Midbrain (tissue), 1 donor: ENCODE results near the gene PTPRN2.
"Not testable (repeated sequence)": the region's sequence is repeated elsewhere in the genome, so short reads cannot be mapped to it uniquely, and the experiment has no call there.

Experiments
- DNase-seq: peaks from one replicate; lab custom pipeline; 2025; lab: John Stamatoyannopoulos, UW

Gene PTPRN2

GRCh38 chr7:157514306-157514705 lies 1073.3 kb downstream of the PTPRN2 start:
- DNase-seq = no peak

- no peak for DNase-seq
Measured at GRCh38 chr7:157513682-157514081, 1073.9 kb downstream of the PTPRN2 start.

DNA sequence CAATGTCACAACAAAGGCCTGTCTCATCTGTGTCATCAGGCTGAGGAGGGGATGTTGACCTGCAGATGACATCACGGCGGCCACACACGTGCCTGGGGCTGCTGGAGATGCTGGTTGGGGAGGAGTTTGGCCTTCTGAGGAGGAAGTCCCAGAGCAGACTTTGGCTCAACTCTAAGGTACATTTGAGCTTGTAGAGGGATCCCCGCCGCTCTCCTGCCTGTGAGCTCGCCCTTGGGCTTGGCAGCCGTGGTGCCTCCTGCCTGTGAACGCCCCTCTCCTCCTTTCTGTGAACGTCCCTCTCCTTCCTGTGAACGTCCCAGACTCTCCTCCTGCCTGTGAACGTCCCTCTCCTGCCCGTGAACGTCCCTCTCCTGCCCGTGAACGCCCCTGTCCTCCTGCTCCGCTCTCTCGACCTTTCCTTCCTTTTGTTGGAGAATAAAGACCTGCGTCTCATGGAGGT lies 1074.4 kb downstream of the PTPRN2 start:
- DNase-seq = no peak

GRCh38 chr7:157509226-157509625 lies 1078.4 kb downstream of the PTPRN2 start:
- DNase-seq = no peak

DNA sequence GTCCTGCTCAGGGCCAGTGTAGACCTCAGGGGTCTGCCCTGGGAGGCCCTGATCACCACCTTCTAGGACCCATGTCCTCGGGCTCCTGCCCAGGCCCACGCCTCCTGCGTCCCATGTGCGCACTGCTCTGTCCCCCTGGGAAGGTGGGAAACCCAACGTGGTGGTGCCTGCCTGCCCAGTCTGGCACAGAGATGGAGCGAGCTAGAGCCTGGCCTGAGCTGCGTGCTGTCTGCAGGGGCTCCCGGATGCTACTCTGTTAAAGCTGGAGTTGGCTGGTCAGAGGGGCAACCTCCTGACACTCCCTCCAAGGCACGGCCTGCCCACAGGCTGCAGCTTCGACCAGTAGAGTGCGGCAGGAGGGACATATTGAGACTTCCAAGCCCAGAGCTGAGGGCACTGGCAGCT lies 1079.1 kb downstream of the PTPRN2 start:
- no peak for DNase-seq

DNA sequence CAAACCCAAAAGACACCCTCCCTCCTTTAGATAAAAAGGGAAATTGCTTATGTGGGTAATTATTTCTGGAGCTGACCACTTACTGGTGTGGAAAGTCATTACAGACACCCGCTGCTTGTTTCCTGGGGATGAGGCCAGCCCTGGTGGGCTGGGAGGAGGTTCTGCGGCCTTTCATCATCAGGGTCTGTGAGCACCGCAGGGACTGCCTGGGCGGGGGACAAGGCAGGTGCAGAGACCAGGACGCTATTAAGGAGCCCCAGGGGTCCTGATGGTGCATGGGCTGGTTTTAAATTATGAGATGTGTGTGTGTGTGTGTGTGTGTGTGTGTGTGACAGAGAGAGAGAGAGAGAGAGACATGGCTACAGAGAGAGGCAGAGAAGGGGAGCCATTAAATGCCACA lies 1079.6 kb downstream of the PTPRN2 start:
- no peak for DNase-seq

GRCh38 chr7:157506268-157506667 lies 1081.4 kb downstream of the PTPRN2 start:
- DNase-seq = no peak

DNA sequence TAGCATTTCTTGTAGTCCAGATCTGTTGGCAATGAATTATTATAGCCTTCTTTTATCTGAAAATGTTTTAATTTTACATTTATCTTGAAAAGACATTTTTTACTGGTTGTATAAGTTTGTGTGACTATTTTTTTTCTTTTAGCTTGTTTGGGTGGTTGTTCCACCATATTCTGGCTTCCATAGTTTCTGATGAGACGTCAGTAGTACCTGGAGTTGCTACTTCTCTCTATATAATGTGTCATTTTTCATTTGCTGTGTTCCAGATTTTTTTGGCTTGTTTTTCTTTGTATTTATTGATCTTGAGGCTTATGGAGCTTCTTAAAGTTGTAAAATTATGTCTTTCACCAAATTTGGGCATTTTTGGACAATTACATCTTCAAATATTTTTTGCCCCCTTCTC lies 1082.0 kb downstream of the PTPRN2 start:
- no peak for DNase-seq

DNA sequence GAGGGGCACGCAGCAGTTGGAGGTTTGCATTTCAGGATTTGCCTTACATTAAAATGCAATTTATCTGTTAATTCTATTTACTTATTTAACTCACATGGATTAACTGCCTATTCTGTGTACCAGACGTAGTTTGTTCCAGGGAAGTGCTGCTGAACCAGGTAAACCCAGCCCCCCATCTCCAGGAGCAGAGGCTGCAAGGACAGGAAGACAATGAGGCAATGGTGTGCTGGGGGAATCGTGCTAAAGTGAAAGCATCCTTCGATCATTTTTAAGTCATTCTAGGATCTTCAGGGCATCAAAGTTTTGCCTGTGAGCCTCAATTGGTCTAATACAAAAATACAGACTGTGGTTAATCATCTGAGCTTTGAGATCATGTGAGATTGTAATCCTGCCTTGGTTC lies 1084.4 kb downstream of the PTPRN2 start:
- DNase-seq = no peak

DNA sequence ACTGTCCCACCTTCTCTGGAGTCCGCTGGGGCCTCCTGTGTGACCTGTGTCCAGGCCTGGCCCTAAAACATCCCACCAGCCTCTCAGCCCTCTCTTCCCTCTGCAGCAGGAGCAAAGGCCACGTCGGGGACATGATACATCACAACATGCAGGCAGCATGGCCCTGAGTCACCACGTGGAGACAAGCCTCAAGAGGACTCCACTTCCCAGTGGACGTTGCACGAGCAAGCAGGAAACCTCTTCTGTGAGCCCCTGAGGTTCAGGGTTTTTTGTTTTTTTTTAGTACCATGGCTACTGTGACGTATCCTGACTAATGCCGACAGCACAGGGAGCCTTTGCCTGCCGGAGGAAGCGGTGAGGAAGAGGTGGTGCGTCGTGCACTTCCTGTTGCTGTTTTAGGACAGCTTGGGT lies 1084.9 kb downstream of the PTPRN2 start:
- DNase-seq = no peak

DNA sequence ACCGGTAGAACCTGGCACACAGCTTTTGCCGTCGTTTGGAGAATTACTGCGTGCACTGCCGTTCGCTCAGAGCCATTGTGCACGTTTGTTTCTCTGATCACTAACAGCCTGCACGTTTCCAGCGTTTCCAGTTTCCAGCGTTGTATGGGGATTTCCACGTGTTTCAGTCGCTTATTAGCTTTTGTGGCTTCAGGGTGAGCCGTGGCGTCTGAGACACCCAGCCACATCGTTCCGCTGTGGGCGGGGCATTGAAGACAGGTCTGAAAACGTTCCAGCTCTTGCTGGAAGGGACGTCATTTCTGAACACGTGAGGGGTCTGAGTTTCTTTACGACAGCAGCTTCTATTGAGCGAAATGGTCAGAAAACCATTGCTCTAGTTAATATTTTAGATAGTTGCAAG lies 1086.0 kb downstream of the PTPRN2 start:
- no peak for DNase-seq

DNA sequence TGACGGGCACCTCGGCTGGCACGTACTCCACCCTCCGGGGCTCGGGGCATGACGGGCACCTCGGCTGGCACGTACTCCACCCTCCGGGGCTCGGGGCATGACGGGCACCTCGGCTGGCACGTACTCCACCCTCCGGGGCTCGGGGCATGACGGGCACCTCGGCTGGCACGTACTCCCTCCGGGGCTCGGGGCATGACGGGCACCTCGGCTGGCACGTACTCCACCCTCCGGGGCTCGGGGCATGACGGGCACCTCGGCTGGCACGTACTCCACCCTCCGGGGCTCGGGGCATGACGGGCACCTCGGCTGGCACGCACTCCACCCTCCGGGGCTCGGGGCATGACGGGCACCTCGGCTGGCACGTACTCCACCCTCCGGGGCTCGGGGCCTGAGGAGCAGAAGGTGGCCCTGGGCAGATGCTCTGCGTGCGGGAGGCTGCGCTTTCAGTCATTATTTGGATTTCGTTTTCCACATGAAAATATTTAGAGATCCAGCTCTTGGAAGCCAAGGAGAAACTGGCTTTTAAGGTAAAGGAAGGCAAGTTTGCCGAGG lies 1086.6 kb downstream of the PTPRN2 start:
- DNase-seq = not testable (repeated sequence)

DNA sequence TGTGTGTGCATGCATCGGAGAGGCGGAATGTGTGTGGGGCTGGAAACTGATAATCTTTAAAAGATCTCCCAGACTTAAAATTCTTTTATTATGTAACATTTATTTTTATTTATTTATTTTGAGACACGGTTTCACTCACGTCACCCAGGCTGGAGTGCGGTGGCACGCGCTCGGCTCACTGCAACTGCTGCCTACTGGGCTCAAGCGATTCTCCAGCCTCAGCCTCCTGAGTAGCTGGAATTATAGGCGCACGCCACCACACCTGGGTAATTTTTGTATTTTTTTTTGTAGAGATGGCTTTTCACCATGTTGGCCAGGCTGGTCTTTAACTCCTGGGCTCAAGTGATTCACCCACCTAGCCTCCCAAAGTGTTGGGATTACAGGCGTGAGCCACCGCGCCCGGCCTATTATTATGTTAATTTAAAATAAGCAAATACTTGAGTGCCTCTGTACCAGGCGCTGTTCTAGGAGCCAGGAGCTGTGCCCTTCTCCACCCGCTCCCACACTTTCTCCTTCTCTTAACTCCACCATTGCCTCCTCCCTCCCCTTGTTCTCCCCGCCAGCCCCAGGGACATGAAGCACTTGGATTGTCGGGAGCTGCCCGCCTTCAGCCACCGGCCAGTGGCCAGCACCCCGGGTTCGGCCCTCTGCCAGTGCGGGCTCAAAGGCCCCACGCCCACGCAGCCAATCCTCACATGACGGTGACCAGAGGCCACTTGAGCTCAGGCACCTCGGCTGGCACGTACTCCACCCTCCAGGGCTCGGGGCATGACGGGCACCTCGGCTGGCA lies 1087.3 kb downstream of the PTPRN2 start:
- DNase-seq = no peak

DNA sequence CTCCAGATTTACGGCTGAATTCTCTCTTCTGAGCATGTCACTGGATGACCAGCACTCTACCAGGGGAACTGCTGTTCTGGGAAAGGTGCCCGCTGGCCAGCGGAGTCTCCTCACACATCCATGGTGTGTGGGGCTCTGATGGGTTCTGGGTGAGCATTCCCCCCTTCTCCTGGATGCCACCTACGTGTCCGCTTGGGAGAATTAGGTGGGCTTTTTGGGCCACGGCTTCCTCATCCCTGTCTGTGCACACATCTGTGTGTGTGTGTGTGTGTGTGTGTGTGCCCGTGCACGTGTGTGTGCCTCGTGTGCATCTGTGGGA lies 1087.8 kb downstream of the PTPRN2 start:
- no peak for DNase-seq

DNA sequence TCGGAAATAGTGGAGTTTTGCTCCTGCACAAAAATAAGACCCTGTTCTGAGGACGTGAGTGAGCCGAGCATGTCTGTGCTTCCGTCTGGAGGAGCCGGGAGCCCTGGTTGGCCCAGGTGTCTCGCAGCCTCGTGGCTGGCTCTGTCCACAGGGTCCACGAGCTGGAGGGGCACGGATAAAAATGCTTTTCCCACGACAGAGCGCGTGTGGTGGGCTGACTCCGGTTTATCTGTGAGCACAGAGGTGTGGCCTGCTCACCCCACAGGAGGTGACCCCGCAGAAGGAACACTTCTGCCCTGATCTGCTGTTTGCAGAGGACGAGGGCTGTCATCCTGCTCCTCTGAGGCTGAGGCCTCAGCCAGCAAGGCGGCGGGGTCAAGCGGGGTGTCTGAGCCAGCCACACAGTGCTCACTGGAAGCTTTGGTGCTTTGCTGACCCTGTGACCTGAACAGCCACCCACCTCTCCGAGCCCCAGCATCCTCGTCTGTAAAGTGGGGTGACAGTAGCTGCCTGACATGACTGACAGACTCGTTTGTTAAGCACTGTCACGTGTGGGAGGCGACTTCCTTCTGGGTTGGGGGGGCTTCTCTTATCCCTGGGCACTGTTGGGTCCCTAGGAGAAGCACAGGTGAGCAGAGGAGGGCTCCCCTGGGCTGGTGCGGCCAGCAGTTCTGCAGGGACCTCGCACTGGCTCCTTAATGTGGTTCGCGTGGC lies 1088.3 kb downstream of the PTPRN2 start:
- no peak for DNase-seq

DNA sequence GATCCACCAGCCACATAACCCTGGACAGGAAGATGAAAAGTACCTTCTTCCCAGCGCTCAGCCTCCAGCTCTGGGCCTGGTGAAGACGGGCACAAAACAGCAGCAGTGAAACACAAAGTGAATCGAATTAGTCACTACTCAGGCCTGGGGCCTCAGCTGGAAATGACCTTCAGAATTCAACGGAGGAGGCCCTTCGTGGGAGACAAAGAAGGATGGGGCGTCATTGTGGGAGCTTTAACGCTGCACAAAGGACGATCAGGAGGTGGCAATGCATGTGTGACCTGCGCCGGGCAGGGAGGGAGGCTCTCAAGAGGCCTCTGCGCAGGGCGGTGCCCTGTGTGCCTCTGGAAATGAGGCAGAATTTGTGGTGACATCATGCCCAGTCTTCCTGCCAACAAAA lies 1089.0 kb downstream of the PTPRN2 start:
- DNase-seq = no peak

DNA sequence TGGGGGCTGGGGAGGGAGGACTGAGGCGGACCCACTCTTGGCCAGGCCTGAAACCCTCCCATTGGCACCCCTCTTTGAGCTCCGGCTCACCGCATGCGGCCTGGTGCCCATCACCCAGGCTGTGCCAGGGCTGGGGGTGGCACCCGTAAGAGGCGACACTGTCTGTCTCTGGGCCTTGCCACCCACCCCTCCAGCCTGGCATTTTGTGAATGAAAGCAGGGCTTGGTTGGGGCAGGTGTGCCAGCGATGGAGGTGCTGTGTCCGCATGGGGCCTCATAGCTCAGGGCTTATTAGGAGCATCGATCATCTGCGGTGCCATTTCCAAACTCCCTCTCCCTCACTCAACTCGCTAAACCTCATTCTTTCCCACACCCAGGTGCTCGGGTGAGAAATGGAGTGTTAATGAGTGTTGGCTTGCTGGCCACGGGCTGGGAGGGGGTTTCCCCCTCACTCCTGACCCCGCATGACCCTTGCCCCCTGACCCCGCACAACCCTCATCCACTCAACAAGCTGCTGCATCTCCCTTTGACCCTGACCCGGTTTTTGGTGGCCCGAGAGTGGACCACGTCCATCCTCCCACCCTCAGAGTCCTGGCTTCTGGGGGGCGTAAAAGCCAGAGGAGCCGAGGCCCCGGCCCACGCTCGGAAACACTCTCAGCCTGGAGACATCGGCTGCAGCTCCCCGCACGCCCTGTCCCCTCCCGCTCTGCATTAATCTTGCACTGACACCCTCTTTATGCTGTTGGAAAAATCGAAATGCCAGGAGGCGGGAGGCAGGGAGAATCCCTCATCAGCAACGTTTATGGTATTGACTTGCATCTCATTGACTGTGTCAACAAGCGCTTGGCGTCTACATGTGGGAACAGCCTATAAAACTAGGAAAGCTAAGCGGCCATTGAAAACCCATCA lies 1089.6 kb downstream of the PTPRN2 start:
- no peak for DNase-seq

GRCh38 chr7:157497367-157497743 lies 1090.3 kb downstream of the PTPRN2 start:
- DNase-seq = no peak

DNA sequence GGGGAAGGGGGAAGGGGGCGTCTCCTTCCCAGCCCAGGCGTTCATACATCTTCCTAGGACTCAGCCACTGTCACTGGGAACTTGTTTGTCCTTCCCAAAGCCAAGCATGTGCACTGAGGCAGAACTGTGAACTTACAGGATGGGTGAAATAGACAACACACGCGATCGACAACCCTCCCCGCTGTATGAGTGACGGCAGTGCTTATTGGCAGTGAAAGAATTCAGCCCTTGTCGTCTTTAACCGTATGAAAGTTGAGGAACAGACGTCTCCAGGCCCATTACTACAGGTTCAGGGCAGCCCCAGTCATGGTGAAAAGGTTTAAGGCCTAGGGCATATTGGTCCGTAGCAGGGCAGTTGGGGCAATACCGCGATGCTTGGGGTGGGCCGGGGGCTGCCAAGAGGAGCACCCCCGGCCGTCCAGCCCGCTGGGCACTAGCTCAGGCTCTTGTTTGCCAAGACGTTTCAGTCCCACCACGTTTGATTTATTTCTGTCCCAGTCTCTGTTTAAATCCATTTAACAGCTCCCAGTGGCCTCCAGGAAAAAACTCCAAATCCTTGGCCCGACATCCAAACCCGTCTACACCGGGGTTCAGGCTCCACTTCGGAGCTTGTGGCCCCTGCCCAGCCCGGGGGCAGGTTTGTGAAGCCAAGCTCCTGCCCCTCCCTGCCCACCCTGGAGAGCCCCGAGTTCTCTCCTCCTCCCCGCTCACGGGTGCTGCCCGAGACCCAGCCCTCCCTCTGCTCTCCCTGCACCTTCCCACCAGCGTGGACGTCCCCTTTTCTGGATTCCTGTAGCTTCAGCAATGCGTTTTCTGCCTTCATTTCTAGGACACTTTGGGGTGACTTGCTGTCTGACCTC lies 1091.0 kb downstream of the PTPRN2 start:
- no peak for DNase-seq

- no peak for DNase-seq
Measured at GRCh38 chr7:157495594-157495993, 1092.0 kb downstream of the PTPRN2 start.

- no peak for DNase-seq
Measured at GRCh38 chr7:157495177-157495553, 1092.5 kb downstream of the PTPRN2 start.
